Measurements from ENCODE around the gene DOCK4. TPM values are rescaled to one million over a fixed set of nuclear protein-coding genes. Genes with fewer than 3 reads are reported as not detected.

DOCK4 gene
- total and polyA plus RNA-seq, 10 of the 15 experiments (the other 5 are each of a cell fraction or from before 2014, with no cell fraction given): 0.03 to 0.73 (median 0.38) TPM

GRCh38 chr7:111990643-111991042 lies 215.6 kb downstream of the DOCK4 start:
- POLR2A ChIA-PET: no interaction called here
- SMC1A ChIA-PET (ENCODE audit: uncharacterized antibody, unreplicated experiment): no interaction called here
- H3K36me3 ChIP-seq (ENCODE audit: control insufficient read depth in 2 of 2, insufficient read depth in 2 of 2, low read length in 1 of 2): no peaks in the 10 kb centered on the region
- TF ChIP-seq, protein P1, sequence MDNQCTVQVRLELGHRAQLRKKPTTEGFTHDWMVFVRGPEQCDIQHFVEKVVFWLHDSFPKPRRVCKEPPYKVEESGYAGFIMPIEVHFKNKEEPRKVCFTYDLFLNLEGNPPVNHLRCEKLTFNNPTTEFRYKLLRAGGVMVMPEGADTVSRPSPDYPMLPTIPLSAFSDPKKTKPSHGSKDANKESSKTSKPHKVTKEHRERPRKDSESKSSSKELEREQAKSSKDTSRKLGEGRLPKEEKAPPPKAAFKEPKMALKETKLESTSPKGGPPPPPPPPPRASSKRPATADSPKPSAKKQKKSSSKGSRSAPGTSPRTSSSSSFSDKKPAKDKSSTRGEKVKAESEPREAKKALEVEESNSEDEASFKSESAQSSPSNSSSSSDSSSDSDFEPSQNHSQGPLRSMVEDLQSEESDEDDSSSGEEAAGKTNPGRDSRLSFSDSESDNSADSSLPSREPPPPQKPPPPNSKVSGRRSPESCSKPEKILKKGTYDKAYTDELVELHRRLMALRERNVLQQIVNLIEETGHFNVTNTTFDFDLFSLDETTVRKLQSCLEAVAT (IDR thresholded peaks at IDR 0.05): no peak
- no peak for TF ChIP-seq CBX5 (IDR thresholded peaks at IDR 0.05; ENCODE audit: low read depth)
- TF ChIP-seq, protein P2, sequence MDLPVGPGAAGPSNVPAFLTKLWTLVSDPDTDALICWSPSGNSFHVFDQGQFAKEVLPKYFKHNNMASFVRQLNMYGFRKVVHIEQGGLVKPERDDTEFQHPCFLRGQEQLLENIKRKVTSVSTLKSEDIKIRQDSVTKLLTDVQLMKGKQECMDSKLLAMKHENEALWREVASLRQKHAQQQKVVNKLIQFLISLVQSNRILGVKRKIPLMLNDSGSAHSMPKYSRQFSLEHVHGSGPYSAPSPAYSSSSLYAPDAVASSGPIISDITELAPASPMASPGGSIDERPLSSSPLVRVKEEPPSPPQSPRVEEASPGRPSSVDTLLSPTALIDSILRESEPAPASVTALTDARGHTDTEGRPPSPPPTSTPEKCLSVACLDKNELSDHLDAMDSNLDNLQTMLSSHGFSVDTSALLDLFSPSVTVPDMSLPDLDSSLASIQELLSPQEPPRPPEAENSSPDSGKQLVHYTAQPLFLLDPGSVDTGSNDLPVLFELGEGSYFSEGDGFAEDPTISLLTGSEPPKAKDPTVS (IDR thresholded peaks at IDR 0.05; ENCODE audit: low read depth, low read length): no peak
- TF ChIP-seq BHLHE40 (IDR thresholded peaks at IDR 0.05; ENCODE audit: borderline replicate concordance in 1 of 2, low read depth in 2 of 2, low read length in 1 of 2): no peak
- TF ChIP-seq MXI1 (IDR thresholded peaks at IDR 0.05; ENCODE audit: low read depth, low read length): no peak
- TF ChIP-seq TARDBP (IDR thresholded peaks at IDR 0.05; ENCODE audit: borderline replicate concordance): no peak
- no peak for TF ChIP-seq JUND (IDR thresholded peaks at IDR 0.05; ENCODE audit: low read depth, low read length)
- TF ChIP-seq, protein P3, sequence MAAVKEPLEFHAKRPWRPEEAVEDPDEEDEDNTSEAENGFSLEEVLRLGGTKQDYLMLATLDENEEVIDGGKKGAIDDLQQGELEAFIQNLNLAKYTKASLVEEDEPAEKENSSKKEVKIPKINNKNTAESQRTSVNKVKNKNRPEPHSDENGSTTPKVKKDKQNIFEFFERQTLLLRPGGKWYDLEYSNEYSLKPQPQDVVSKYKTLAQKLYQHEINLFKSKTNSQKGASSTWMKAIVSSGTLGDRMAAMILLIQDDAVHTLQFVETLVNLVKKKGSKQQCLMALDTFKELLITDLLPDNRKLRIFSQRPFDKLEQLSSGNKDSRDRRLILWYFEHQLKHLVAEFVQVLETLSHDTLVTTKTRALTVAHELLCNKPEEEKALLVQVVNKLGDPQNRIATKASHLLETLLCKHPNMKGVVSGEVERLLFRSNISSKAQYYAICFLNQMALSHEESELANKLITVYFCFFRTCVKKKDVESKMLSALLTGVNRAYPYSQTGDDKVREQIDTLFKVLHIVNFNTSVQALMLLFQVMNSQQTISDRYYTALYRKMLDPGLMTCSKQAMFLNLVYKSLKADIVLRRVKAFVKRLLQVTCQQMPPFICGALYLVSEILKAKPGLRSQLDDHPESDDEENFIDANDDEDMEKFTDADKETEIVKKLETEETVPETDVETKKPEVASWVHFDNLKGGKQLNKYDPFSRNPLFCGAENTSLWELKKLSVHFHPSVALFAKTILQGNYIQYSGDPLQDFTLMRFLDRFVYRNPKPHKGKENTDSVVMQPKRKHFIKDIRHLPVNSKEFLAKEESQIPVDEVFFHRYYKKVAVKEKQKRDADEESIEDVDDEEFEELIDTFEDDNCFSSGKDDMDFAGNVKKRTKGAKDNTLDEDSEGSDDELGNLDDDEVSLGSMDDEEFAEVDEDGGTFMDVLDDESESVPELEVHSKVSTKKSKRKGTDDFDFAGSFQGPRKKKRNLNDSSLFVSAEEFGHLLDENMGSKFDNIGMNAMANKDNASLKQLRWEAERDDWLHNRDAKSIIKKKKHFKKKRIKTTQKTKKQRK (IDR thresholded peaks at IDR 0.05; ENCODE audit: low read depth, low read length): no peak
- TF ChIP-seq RELB (IDR thresholded peaks at IDR 0.05; ENCODE audit: low read depth): no peak
- no peak for TF ChIP-seq USF2 (IDR thresholded peaks at IDR 0.05; ENCODE audit: borderline replicate concordance, low read depth, low read length)
- TF ChIP-seq, protein P4, sequence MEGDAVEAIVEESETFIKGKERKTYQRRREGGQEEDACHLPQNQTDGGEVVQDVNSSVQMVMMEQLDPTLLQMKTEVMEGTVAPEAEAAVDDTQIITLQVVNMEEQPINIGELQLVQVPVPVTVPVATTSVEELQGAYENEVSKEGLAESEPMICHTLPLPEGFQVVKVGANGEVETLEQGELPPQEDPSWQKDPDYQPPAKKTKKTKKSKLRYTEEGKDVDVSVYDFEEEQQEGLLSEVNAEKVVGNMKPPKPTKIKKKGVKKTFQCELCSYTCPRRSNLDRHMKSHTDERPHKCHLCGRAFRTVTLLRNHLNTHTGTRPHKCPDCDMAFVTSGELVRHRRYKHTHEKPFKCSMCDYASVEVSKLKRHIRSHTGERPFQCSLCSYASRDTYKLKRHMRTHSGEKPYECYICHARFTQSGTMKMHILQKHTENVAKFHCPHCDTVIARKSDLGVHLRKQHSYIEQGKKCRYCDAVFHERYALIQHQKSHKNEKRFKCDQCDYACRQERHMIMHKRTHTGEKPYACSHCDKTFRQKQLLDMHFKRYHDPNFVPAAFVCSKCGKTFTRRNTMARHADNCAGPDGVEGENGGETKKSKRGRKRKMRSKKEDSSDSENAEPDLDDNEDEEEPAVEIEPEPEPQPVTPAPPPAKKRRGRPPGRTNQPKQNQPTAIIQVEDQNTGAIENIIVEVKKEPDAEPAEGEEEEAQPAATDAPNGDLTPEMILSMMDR (IDR thresholded peaks at IDR 0.05 in 2 of 3, conservative IDR thresholded peaks at IDR 0.05 in 1 of 3; ENCODE audit: control insufficient read depth in 2 of 3, extremely low read depth in 1 of 3, insufficient read depth in 1 of 3, low read depth in 3 of 3, low read length in 3 of 3): no peak
- CTCF ChIA-PET: no interaction called here
- H3K9me3 ChIP-seq (replicated peaks; ENCODE audit: control insufficient read depth, insufficient read depth, low read length): no peaks in the 10 kb centered on the region
- ATAC-seq: no peak
- no peaks in the 10 kb centered on the region for H4K20me1 ChIP-seq (ENCODE audit: control insufficient read depth, insufficient read depth)
- no peaks in the 10 kb centered on the region for H3K79me2 ChIP-seq (ENCODE audit: control insufficient read depth, insufficient read depth, low read length)
- no peaks in the 10 kb centered on the region for H3K27me3 ChIP-seq (replicated peaks in 1 of 2; ENCODE audit: control insufficient read depth in 2 of 2, insufficient read depth in 2 of 2, low read length in 1 of 2)
- H3K27ac ChIP-seq (ENCODE audit: control insufficient read depth, insufficient read depth): no peak overlapping the region
- 68% methylated on average over 3 of the region's 3 CpGs for WGBS (ENCODE audit: insufficient coverage, insufficient replicate concordance, low lambda C conversion rate, missing lambda C conversion rate)
- H2AFZ ChIP-seq (ENCODE audit: control insufficient read depth, low read depth, low read length): no peak overlapping the region
- RAD21 ChIA-PET (ENCODE audit: unreplicated experiment): no interaction called here
- DNase-seq (ENCODE audit: low read depth, low spot score): no peak
- no TSS peak for BruUV-seq (replicated peaks)
- intact Hi-C loops (cut with micrococcal nuclease; ENCODE audit: unreplicated experiment) (no loop called here), in situ Hi-C loops (cut with MboI) (no loop called here)
- FAIRE-seq: no peak
- H3K4me3 ChIP-seq: no peak overlapping the region
- no peaks in the 10 kb centered on the region for H3K4me1 ChIP-seq (ENCODE audit: control insufficient read depth, insufficient read depth, low read length)
- H3K9ac ChIP-seq (ENCODE audit: control insufficient read depth, insufficient read depth, low read length): no peak overlapping the region
- H3K4me2 ChIP-seq (ENCODE audit: control insufficient read depth, insufficient read depth): no peak overlapping the region
